Measurements from ENCODE around the gene DNAH3. TPM values are rescaled to one million over a fixed set of nuclear protein-coding genes. Genes with fewer than 3 reads are reported as not detected.

The DNAH3 gene
- total and polyA plus RNA-seq, 5 donors from 2014 or later = 0.05 TPM; not detected in 4

DNA sequence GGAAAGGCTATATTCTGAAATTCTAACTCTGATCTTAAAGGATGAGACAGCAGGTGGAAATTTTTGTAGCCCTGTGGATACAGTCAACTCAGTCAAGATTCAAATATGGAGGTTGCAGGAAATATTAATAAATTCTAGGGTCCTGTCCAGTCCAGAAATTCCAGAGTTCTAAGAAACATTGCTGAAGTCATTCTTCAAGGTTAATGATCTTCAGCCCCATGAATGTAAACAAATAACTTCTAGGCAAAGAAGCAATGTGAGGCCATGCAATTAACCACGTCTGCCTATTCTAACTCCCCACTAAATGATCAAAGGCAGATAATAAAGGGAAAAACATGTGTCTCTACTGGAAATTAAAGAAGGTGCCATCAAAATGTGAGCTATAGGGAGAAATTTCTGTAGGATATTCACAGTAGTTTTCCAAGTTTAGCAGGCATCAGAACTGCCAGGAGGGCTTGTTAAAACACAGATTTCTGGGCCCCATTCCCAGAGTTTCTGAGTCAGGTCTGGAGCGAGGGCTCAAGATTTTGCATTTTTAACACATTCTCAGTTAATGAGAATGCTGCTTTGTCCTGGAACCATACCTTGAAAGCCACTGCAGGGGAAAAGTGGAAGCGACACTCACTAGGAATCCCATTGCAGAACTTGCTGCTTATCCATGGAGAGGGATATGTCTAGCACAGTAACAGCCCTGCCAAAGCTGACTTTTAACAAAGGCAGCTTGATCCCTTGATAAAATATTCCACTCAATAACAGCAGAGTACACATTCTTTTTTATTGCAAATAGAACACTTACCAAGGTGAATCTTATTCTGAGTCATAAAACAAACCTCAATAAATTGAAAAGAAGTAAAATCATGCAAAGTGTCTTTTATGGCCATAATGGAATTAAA is 61.8 kb downstream of the DNAH3 start:
- Histone ChIP-seq H3K36me3 (ENCODE audit: control insufficient read depth, insufficient read depth, low read length) (no peaks in the 10 kb centered on the region), H3K4me1 (ENCODE audit: control insufficient read depth, insufficient read depth, low read length, poor library complexity, severe bottlenecking) (no peaks in the 10 kb centered on the region), H3K9me3 (ENCODE audit: control insufficient read depth in 2 of 2, low read length in 2 of 2) (peaks cover 0 to 2% of the 10 kb centered on the region in 2 experiments), H3K27ac (ENCODE audit: insufficient read depth, low read length, poor library complexity, severe bottlenecking) (no peak overlapping the region), H3K4me3 (ENCODE audit: low read depth, low read length) (no peak overlapping the region), H3K27me3 (ENCODE audit: control insufficient read depth, insufficient read depth, low read length) (peaks cover 4% of the 10 kb centered on the region)
- DNase-seq (no peak), ATAC-seq (ENCODE audit: low read depth in 2 of 2) (no peak)
- Mint-ChIP-seq H3K4me1 (no peaks in the 10 kb centered on the region), H3K27me3 (peaks cover 33% of the 10 kb centered on the region), H3K36me3 (no peaks in the 10 kb centered on the region), H3K27ac (no peak overlapping the region), H3K4me3 (no peak overlapping the region), H3K9me3 (peaks cover 0 to 8% (median 0%) of the 10 kb centered on the region in 7 donors)

DNA sequence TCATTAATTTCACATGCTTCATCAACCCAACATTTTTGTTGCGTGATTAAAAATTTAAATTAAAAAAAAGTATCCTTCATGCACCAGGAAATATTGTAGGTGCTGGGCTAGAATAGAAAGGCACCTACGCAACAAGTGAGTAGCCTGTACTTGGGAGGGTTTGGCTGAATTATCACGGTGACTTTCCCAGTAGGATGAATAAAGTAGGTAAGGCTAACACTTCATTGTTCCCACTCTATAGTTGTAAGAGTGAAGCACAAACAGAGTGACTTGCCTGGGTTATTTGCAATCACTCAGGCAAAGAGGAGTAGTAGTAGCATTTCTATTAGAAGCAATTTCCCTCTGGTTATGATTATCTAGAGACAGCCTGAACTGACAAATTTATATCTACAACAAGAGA is 62.5 kb downstream of the DNAH3 start:
- no peak for DNase-seq
- peaks cover 4% of the 10 kb centered on the region for H3K27me3 ChIP-seq (ENCODE audit: control insufficient read depth, insufficient read depth, low read length)
- no peak overlapping the region for H3K27ac ChIP-seq (ENCODE audit: insufficient read depth, low read length, poor library complexity, severe bottlenecking)
- H3K9me3 ChIP-seq (ENCODE audit: control insufficient read depth in 2 of 2, low read length in 2 of 2) = peaks cover 0 to 2% of the 10 kb centered on the region in 2 experiments
- Mint-ChIP-seq H3K4me1 (no peaks in the 10 kb centered on the region), H3K36me3 (no peaks in the 10 kb centered on the region), H3K4me3 (no peak overlapping the region), H3K27me3 (peaks cover 30% of the 10 kb centered on the region), H3K9me3 (peaks cover 0 to 8% (median 0%) of the 10 kb centered on the region in 7 donors), H3K27ac (no peak overlapping the region)
- no peaks in the 10 kb centered on the region for H3K4me1 ChIP-seq (ENCODE audit: control insufficient read depth, insufficient read depth, low read length, poor library complexity, severe bottlenecking)
- H3K4me3 ChIP-seq (ENCODE audit: low read depth, low read length) = no peak overlapping the region
- H3K36me3 ChIP-seq (ENCODE audit: control insufficient read depth, insufficient read depth, low read length) = no peaks in the 10 kb centered on the region
- no peak for ATAC-seq (ENCODE audit: low read depth in 2 of 2)

DNA sequence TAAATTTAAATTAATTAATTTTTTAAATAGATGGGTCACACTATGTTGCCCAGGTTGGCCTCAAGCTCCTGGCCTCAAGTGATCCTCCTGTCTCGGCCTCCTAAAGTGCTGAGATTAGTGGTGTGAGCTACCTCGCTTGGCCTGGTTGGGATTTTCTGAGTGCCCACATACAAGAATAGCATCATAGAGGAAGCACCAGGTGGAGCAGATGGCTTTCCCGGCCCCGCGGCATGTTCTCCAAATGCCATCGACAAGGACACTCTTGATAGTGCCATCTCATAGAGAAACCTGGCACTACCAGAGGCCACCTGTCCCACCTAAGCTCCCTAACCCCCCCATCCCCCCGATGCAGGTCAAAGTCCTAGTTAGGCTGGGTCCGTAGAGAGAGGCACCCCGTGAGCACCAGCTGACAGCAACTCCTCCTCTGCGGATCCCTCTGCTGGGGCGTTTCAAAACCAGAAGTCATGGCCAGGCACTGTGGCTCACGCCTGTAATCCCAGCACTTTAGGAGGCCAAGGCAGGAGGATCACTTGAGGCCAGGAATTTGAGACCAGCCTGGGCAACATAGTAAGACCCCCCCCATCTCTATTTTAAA is 65.9 kb downstream of the DNAH3 start:
- Mint-ChIP-seq H3K36me3 (no peaks in the 10 kb centered on the region), H3K4me1 (no peaks in the 10 kb centered on the region), H3K9me3 (peaks cover 0 to 3% (median 0%) of the 10 kb centered on the region in 7 donors), H3K4me3 (no peak overlapping the region), H3K27me3 (peaks cover 13% of the 10 kb centered on the region), H3K27ac (no peak overlapping the region)
- no peaks in the 10 kb centered on the region for H3K9me3 ChIP-seq (ENCODE audit: control insufficient read depth in 2 of 2, low read length in 2 of 2)
- H3K4me3 ChIP-seq (ENCODE audit: low read depth, low read length) = no peak overlapping the region
- H3K27me3 ChIP-seq (ENCODE audit: control insufficient read depth, insufficient read depth, low read length) = no peaks in the 10 kb centered on the region
- H3K36me3 ChIP-seq (ENCODE audit: control insufficient read depth, insufficient read depth, low read length) = no peaks in the 10 kb centered on the region
- DNase-seq (no peak), ATAC-seq (ENCODE audit: low read depth in 2 of 2) (no peak)
- H3K27ac ChIP-seq (ENCODE audit: insufficient read depth, low read length, poor library complexity, severe bottlenecking) = no peak overlapping the region
- no peaks in the 10 kb centered on the region for H3K4me1 ChIP-seq (ENCODE audit: control insufficient read depth, insufficient read depth, low read length, poor library complexity, severe bottlenecking)

DNA sequence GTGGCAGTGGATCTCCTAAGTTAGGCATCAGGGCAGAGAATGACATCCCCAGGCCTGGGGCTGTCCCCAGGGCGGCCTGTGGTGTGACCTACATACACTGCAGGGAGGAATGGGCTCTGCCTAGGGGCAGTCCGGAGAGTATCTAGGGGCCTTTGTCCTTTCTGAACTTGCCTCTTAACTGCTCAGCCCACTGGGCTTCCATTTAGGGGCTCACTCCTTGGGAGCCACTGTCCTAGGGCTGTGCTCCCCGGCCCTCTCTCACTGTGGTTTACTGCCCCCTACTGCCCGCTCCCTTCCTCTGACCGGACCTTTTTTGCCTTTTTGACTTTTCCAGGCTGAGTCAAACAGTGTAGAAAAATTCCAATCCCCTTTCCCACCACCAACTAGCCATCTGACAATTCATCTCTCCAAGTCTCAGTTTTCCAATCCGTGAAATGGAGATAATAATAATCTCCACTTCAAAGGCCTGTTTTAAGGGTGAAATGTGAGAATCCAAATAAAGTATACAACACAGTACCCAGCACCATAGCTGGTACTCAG is 66.8 kb downstream of the DNAH3 start:
- Histone ChIP-seq H3K9me3 (ENCODE audit: control insufficient read depth in 2 of 2, low read length in 2 of 2) (no peaks in the 10 kb centered on the region), H3K27ac (ENCODE audit: insufficient read depth, low read length, poor library complexity, severe bottlenecking) (no peak overlapping the region), H3K36me3 (ENCODE audit: control insufficient read depth, insufficient read depth, low read length) (no peaks in the 10 kb centered on the region), H3K4me1 (ENCODE audit: control insufficient read depth, insufficient read depth, low read length, poor library complexity, severe bottlenecking) (no peaks in the 10 kb centered on the region), H3K4me3 (ENCODE audit: low read depth, low read length) (no peak overlapping the region), H3K27me3 (ENCODE audit: control insufficient read depth, insufficient read depth, low read length) (no peaks in the 10 kb centered on the region)
- H3K4me1 Mint-ChIP-seq = no peaks in the 10 kb centered on the region
- no peak overlapping the region for H3K4me3 Mint-ChIP-seq
- no peak overlapping the region for H3K27ac Mint-ChIP-seq
- H3K27me3 Mint-ChIP-seq = peaks cover 4% of the 10 kb centered on the region
- peak; percentile 22 to 24 for ATAC-seq (ENCODE audit: low read depth in 2 of 2)
- DNase-seq = peak; percentile 9 to 28 (median 19)
- H3K36me3 Mint-ChIP-seq = no peaks in the 10 kb centered on the region
- H3K9me3 Mint-ChIP-seq = peaks cover 0 to 1% (median 0%) of the 10 kb centered on the region in 7 donors

DNA sequence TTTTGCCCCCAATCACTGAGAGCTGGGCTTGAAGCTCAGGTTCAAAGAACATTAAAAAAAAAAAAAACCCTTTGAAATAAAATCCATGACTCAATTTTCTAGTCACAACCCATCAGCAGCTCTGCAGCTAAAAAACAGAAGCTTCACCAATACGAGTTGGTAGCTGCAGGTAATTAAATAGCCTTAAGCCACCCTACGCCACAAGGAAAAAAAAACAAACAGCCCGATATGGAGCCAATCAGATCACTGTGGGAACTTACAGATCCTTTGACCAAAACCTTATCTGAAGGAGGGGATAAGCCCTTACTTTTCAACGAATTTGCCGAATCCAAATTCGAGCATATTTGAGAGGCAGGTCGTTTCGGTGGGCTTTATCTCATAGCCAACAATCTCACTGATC is 69.3 kb downstream of the DNAH3 start:
- Mint-ChIP-seq H3K36me3 (no peaks in the 10 kb centered on the region), H3K27me3 (peaks cover under 1% of the 10 kb centered on the region), H3K9me3 (no peaks in the 10 kb centered on the region), H3K4me1 (no peaks in the 10 kb centered on the region), H3K4me3 (no peak overlapping the region), H3K27ac (no peak overlapping the region)
- Histone ChIP-seq H3K27me3 (ENCODE audit: control insufficient read depth, insufficient read depth, low read length) (no peaks in the 10 kb centered on the region), H3K4me3 (ENCODE audit: low read depth, low read length) (no peak overlapping the region), H3K27ac (ENCODE audit: insufficient read depth, low read length, poor library complexity, severe bottlenecking) (no peak overlapping the region), H3K36me3 (ENCODE audit: control insufficient read depth, insufficient read depth, low read length) (no peaks in the 10 kb centered on the region), H3K4me1 (ENCODE audit: control insufficient read depth, insufficient read depth, low read length, poor library complexity, severe bottlenecking) (no peaks in the 10 kb centered on the region), H3K9me3 (ENCODE audit: control insufficient read depth in 2 of 2, low read length in 2 of 2) (no peaks in the 10 kb centered on the region)
- DNase-seq (no peak), ATAC-seq (ENCODE audit: low read depth in 2 of 2) (no peak)

DNA sequence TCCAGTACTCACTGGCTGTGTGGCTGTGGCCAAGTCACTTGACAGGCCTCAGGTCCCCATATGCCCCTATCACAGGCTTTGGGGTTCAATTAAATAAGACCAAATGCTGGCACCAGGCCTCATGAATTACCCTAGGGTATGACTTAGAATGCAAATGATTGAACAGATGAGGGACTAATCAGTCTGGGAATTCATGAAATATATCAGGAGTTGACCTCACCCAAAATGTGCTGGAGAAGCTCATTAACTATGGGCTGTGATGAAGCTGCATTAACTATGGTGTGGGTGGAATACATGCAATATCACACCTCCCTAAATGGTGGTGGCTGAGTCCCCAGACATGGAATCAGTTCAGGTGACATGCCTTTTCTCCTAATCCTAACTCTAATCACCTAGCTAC is 72.1 kb downstream of the DNAH3 start:
- Histone ChIP-seq H3K27ac (ENCODE audit: insufficient read depth, low read length, poor library complexity, severe bottlenecking) (no peak overlapping the region), H3K27me3 (ENCODE audit: control insufficient read depth, insufficient read depth, low read length) (no peaks in the 10 kb centered on the region), H3K9me3 (ENCODE audit: control insufficient read depth in 2 of 2, low read length in 2 of 2) (no peaks in the 10 kb centered on the region), H3K4me1 (ENCODE audit: control insufficient read depth, insufficient read depth, low read length, poor library complexity, severe bottlenecking) (no peaks in the 10 kb centered on the region), H3K36me3 (ENCODE audit: control insufficient read depth, insufficient read depth, low read length) (no peaks in the 10 kb centered on the region), H3K4me3 (ENCODE audit: low read depth, low read length) (no peak overlapping the region)
- DNase-seq (no peak), ATAC-seq (ENCODE audit: low read depth in 2 of 2) (no peak)
- no peak overlapping the region for H3K27ac Mint-ChIP-seq
- peaks cover 4% of the 10 kb centered on the region for H3K27me3 Mint-ChIP-seq
- no peaks in the 10 kb centered on the region for H3K4me1 Mint-ChIP-seq
- H3K9me3 Mint-ChIP-seq = no peaks in the 10 kb centered on the region
- no peaks in the 10 kb centered on the region for H3K36me3 Mint-ChIP-seq
- no peak overlapping the region for H3K4me3 Mint-ChIP-seq

DNA sequence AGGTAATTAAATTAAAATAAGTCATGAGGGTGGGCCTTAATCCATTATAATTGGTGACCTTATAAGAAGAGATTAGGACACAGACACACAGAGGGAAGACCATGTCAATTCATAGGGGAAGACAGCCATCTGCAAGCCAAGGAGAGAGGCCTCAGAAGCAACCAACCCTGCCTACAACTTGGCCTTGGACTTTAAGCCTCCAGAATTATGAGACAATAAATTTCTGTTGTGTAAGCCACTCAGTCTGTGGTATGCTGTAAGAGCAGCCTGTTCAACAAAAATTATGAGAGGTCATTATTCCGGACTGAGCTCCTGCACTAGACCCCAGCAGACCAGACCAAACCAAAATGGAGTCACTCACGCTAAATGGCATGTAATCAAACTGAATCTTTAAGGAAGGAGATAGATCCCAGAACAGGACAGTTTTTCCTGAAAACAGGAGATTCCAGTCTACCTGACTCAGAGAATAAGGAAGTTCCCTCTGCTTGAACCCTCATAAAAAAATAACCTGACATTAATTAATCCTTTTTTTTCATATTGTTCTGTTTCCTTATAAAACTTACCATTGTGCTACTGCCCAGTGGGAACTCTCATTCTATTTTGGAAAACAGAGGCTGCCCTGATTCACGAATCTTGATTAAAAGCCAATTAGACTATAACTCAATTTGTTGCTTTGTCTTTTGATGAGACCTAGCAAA is 74.3 kb downstream of the DNAH3 start:
- Mint-ChIP-seq H3K9me3 (no peaks in the 10 kb centered on the region), H3K27me3 (peaks cover 4% of the 10 kb centered on the region), H3K4me3 (no peak overlapping the region), H3K4me1 (no peaks in the 10 kb centered on the region), H3K36me3 (no peaks in the 10 kb centered on the region), H3K27ac (no peak overlapping the region)
- H3K27me3 ChIP-seq (ENCODE audit: control insufficient read depth, insufficient read depth, low read length) = no peaks in the 10 kb centered on the region
- H3K36me3 ChIP-seq (ENCODE audit: control insufficient read depth, insufficient read depth, low read length) = no peaks in the 10 kb centered on the region
- no peak for DNase-seq
- no peaks in the 10 kb centered on the region for H3K9me3 ChIP-seq (ENCODE audit: control insufficient read depth in 2 of 2, low read length in 2 of 2)
- H3K27ac ChIP-seq (ENCODE audit: insufficient read depth, low read length, poor library complexity, severe bottlenecking) = no peak overlapping the region
- no peak overlapping the region for H3K4me3 ChIP-seq (ENCODE audit: low read depth, low read length)
- no peaks in the 10 kb centered on the region for H3K4me1 ChIP-seq (ENCODE audit: control insufficient read depth, insufficient read depth, low read length, poor library complexity, severe bottlenecking)
- no peak for ATAC-seq (ENCODE audit: low read depth in 2 of 2)
